Sigmoid colon (tissue), 7 donors: ENCODE data around the gene ZFAND6. TPM values are rescaled to one million over a fixed set of nuclear protein-coding genes. Genes with fewer than 3 reads are reported as not detected.

Experiments used
- DNase-seq: peaks from one replicate; pipeline ENCODE4 v3.0.0-alpha.2; 2019
- H3K27ac ChIP-seq, 4 donors: fragments of 200-600 bp; sonication (generic); one replicate each; pipeline ENCODE4 v1.5.1; 2016 to 2019; ENCODE audit warnings: mild to moderate bottlenecking in 1 of 4
- H3K27me3 ChIP-seq, 3 donors: fragments of 200-600 bp; sonication (generic); one replicate each; pipeline ENCODE4 v1.5.1; 2019; ENCODE audit warnings: mild to moderate bottlenecking in 1 of 3
- H3K36me3 ChIP-seq, 4 donors: fragments of 200-600 bp; sonication (generic); one replicate each; pipeline ENCODE4 v1.5.1; 2016 to 2019
- H3K4me1 ChIP-seq, 4 donors: fragments of 200-600 bp; sonication (generic); one replicate each; pipeline ENCODE4 v1.5.1; 2017 to 2019
- H3K4me3 ChIP-seq, 4 donors: fragments of 200-600 bp; sonication (generic); one replicate each; pipeline ENCODE4 v1.5.1; 2017 to 2019; ENCODE audit warnings: mild to moderate bottlenecking in 2 of 4, moderate library complexity in 1 of 4
- H3K9me3 ChIP-seq, 4 donors: fragments of 200-600 bp in 3 of 4; sonication (generic) in 3 of 4; one replicate each; pipeline versions ENCODE4 v1.5.1 to v1.6.1; 2013 to 2019
- EP300 ChIP-seq, 4 donors: sonication (generic); formaldehyde crosslinking; IDR thresholded peaks; one replicate each; pipeline ENCODE4 v1.6.1; 2017; ENCODE audit warnings: antibody characterized with exemption in 4 of 4
- POLR2A ChIP-seq, 2 donors: fragments of 450-650 bp; IDR thresholded peaks; one replicate each; pipeline ENCODE4 v1.6.1; 2016; ENCODE audit warnings: antibody characterized with exemption in 2 of 2, mild to moderate bottlenecking in 2 of 2, moderate library complexity in 2 of 2
- POLR2AphosphoS5 ChIP-seq, 4 donors: sonication (generic); formaldehyde crosslinking; IDR thresholded peaks; one replicate each; pipeline ENCODE4 v1.6.1; 2017; ENCODE audit warnings: antibody characterized with exemption in 4 of 4
- WGBS, 2 donors: extraction: QIAGEN DNeasy Blood & Tissue Kit; methylation state at CpG; one replicate each; pipeline ENCODE4 v1.1.7; 2013; 5-methylcytosine and 5-hydroxymethylcytosine counted together
- intact Hi-C: fragments of 100-400 bp; cut with DNase I; formaldehyde crosslinking; loops from one replicate; pipeline ENCODE4 v1.15.1; 2023
- polyA plus RNA-seq, 3 donors: library from polyadenylated mRNA; stranded (reverse); fragments of 200-250 nt; gene quantifications; one replicate each; pipeline ENCODE4 v1.2.3, GENCODE V29; 2013
- total RNA-seq, 4 donors: library from RNA; depleted of rRNA; stranded (reverse); fragments of >200 nt; gene quantifications; one replicate each; pipeline ENCODE4 v1.1.0, GENCODE V29; 2016
- TF ChIP-seq, protein P1 (sequence below), 4 experiments: fragments of 450-650 bp in 3 of 4; fragments of 200-600 bp in 1 of 4; IDR thresholded peaks; one replicate each; pipeline ENCODE4 v1.5.1; 2016 to 2019; ENCODE audit warnings: antibody characterized with exemption in 4 of 4, mild to moderate bottlenecking in 3 of 4, moderate library complexity in 2 of 4
- donor health status: healthy with polysubstance abuse.
- donor health status: Bipolar disorder and iron deficiency.
- donor health status: healthy.

The ZFAND6 gene
- total and polyA plus RNA-seq, 7 donors: 65.8 to 188 (median 138) TPM

DNA sequence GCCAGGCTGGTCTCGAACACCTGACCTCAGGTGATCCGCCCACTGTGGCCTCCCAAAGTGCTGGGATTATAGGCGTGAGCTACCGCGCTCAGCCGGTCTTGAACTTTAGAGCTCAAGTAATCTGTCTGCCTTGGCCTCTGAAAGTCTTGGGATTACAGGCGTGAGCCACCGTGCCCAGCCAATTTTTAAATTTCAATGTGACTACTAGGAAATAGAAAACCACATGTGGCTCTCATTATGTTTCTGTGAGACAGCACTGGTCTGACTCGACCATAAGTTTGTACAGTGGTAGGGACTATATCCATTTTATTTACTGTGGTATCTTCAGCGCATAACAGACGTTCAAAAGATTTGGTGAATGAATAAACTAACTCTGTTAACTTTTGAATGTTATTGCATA is 9.1 kb downstream of the ZFAND6 start:
- no peak overlapping the region for H3K27ac ChIP-seq
- no peaks in the 10 kb centered on the region for H3K27me3 ChIP-seq
- no peaks in the 10 kb centered on the region for H3K36me3 ChIP-seq
- DNase-seq: no peak
- no peak overlapping the region for H3K4me3 ChIP-seq
- WGBS, 2 donors: 81% methylated on average over 11 of the region's 11 CpGs
- H3K4me1 ChIP-seq: peaks cover 0 to 38% (median 25%) of the 10 kb centered on the region in 4 donors
- intact Hi-C loops: no loop called here
- no peaks in the 10 kb centered on the region for H3K9me3 ChIP-seq
- TF ChIP-seq POLR2AphosphoS5 (IDR thresholded peaks at IDR 0.05) (no peak), POLR2A (IDR thresholded peaks at IDR 0.05) (no peak), EP300 (IDR thresholded peaks at IDR 0.05) (no peak)
- TF ChIP-seq, protein P1, sequence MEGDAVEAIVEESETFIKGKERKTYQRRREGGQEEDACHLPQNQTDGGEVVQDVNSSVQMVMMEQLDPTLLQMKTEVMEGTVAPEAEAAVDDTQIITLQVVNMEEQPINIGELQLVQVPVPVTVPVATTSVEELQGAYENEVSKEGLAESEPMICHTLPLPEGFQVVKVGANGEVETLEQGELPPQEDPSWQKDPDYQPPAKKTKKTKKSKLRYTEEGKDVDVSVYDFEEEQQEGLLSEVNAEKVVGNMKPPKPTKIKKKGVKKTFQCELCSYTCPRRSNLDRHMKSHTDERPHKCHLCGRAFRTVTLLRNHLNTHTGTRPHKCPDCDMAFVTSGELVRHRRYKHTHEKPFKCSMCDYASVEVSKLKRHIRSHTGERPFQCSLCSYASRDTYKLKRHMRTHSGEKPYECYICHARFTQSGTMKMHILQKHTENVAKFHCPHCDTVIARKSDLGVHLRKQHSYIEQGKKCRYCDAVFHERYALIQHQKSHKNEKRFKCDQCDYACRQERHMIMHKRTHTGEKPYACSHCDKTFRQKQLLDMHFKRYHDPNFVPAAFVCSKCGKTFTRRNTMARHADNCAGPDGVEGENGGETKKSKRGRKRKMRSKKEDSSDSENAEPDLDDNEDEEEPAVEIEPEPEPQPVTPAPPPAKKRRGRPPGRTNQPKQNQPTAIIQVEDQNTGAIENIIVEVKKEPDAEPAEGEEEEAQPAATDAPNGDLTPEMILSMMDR (IDR thresholded peaks at IDR 0.05): no peak

DNA sequence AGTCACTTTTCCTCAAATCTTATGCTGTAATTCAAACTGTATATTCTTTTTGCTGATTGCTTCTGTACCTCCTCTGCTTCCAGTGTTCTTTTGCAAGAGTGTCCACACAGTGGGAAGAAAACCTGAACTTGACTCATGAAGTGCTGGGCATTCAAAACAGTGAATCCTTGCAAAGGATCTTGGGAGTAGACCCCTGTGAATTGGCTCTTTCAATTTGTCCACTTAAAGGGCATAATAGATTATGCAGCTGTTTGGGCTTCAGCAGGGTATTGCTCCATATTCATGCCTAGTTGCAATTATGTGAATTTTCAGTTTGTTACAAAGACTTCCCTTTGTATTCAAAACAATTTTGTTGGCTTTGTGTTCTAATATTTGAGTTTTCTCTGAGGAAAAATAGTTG is 11.4 kb downstream of the ZFAND6 start:
- H3K27me3 ChIP-seq: no peaks in the 10 kb centered on the region
- peaks cover 0 to 58% (median 36%) of the 10 kb centered on the region in 4 donors for H3K4me1 ChIP-seq
- no peak for TF ChIP-seq EP300 (IDR thresholded peaks at IDR 0.05)
- TF ChIP-seq, protein P1 (IDR thresholded peaks at IDR 0.05): no peak
- no peak for TF ChIP-seq POLR2A (IDR thresholded peaks at IDR 0.05)
- TF ChIP-seq POLR2AphosphoS5 (IDR thresholded peaks at IDR 0.05): no peak
- DNase-seq: no peak
- H3K9me3 ChIP-seq: no peaks in the 10 kb centered on the region
- intact Hi-C loops: loop anchor here (10.0 kb wide), 1 partner anchor 174 kb away; no protein-coding TSS in a partner anchor
- H3K27ac ChIP-seq: no peak overlapping the region
- H3K4me3 ChIP-seq: no peak overlapping the region
- H3K36me3 ChIP-seq: no peaks in the 10 kb centered on the region

DNA sequence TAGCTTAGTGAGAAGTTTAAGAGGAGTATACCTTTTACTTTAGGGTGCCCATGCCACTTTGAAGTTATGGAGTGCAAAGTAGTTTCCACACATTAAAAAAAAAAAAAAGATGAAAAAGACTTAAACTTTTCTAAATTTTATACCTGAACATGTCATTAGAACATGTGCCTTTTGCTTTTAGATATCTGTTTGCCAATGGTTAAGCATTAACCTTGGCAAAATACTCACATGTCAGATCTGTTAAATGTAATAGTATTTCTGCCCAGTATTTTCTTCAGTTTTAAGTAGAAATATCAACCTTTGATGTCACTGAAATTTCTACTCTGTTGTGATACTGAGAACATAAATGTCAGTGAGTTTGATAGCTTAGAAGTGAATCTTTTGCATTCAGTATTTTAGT is 12.2 kb downstream of the ZFAND6 start:
- no peaks in the 10 kb centered on the region for H3K9me3 ChIP-seq
- peaks cover 0 to 66% (median 44%) of the 10 kb centered on the region in 4 donors for H3K4me1 ChIP-seq
- H3K27me3 ChIP-seq: no peaks in the 10 kb centered on the region
- TF ChIP-seq POLR2AphosphoS5 (IDR thresholded peaks at IDR 0.05): no peak
- TF ChIP-seq, protein P1 (IDR thresholded peaks at IDR 0.05): no peak
- no peak for TF ChIP-seq POLR2A (IDR thresholded peaks at IDR 0.05)
- TF ChIP-seq EP300 (IDR thresholded peaks at IDR 0.05): no peak
- no peaks in the 10 kb centered on the region for H3K36me3 ChIP-seq
- H3K4me3 ChIP-seq: peak overlapping the region in 1 of 4 donors; percentile 42
- intact Hi-C loops: loop anchor here (1.0 to 10.0 kb wide), 2 partner anchors 11 to 173 kb away; no protein-coding TSS in a partner anchor
- DNase-seq: no peak
- H3K27ac ChIP-seq: peak overlapping the region in 2 of 4 donors; percentile 48 to 54

DNA sequence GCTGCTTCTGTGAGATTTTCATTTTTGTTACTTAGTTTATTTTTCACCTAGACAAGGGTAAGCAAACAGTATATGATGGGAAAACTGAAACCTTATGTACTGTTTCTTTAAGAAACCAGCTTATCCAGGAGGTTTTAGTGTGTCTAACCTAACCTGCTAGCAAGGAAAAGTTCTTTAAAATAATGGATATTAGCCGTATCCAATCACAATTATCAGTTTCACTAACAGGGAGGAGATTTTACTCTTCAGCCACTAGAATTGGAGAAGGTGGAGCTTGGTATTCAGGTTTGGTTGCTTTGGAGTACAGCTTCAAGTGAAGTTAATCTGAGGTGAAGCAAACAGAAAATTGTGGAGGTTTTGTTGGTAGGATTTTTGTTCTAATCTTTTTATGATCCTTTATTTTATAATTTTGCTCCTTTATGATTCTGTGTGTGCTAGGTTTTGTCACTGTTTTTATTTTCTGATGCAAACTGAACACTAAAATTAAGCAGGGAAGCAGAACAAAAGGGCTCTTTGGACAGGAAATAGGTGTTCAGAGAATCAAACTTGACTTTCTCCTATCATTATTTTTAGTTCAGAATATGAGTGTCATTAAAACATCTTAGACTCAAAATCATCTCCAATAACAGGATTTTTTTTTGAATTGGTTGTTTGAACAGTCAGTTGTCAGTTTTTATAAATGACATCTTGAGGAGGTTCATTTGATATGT is 13.0 kb downstream of the ZFAND6 start:
- intact Hi-C loops: loop anchor here (1.0 to 10.0 kb wide), 2 partner anchors 12 to 172 kb away; no protein-coding TSS in a partner anchor
- Histone ChIP-seq H3K27ac (peak overlapping the region in 3 of 4 donors; percentile 33 to 54 (median 48)), H3K9me3 (no peaks in the 10 kb centered on the region), H3K4me1 (peaks cover 0 to 73% (median 50%) of the 10 kb centered on the region in 4 donors), H3K4me3 (peak overlapping the region in 3 of 4 donors; percentile 30 to 42 (median 38)), H3K36me3 (no peaks in the 10 kb centered on the region), H3K27me3 (no peaks in the 10 kb centered on the region)
- WGBS, 2 donors: 0 to 1% methylated on average over 1 of the region's 1 CpG
- TF ChIP-seq POLR2AphosphoS5 (IDR thresholded peaks at IDR 0.05): peak in 1 of 4 donors; percentile 16
- TF ChIP-seq, protein P1 (IDR thresholded peaks at IDR 0.05): no peak
- TF ChIP-seq POLR2A (IDR thresholded peaks at IDR 0.05): no peak
- no peak for DNase-seq
